Measurements from ENCODE around the gene FGF22.
"Not testable (repeated sequence)": the region's sequence is repeated elsewhere in the genome, so short reads cannot be mapped to it uniquely, and the experiment has no call there.

Gene FGF22

GRCh38 chr19:618674-619285 lies 20.9 kb upstream of the FGF22 start:
- in situ Hi-C loops (cut with MboI; ENCODE audit: low pct_unique_long_range_greater_than_20kb, low sequenced_read_pairs, unreplicated experiment): no loop called here
- no peak for TF ChIP-seq CTCF (IDR thresholded peaks at IDR 0.05; ENCODE audit: extremely low read depth, insufficient read depth, missing control alignments)
- no peak for DNase-seq (ENCODE audit: low spot score)

GRCh38 chr19:619286-620002 lies 20.2 kb upstream of the FGF22 start:
- DNase-seq (ENCODE audit: low spot score): no peak
- TF ChIP-seq CTCF (IDR thresholded peaks at IDR 0.05; ENCODE audit: extremely low read depth, insufficient read depth, missing control alignments): no peak
- in situ Hi-C loops (cut with MboI; ENCODE audit: low pct_unique_long_range_greater_than_20kb, low sequenced_read_pairs, unreplicated experiment): no loop called here

GRCh38 chr19:620166-620862 lies 19.4 kb upstream of the FGF22 start:
- TF ChIP-seq CTCF (IDR thresholded peaks at IDR 0.05; ENCODE audit: extremely low read depth, insufficient read depth, missing control alignments): no peak
- in situ Hi-C loops (cut with MboI; ENCODE audit: low pct_unique_long_range_greater_than_20kb, low sequenced_read_pairs, unreplicated experiment): no loop called here
- no peak for DNase-seq (ENCODE audit: low spot score)

- DNase-seq (ENCODE audit: low spot score); in situ Hi-C loops (cut with MboI; ENCODE audit: low pct_unique_long_range_greater_than_20kb, low sequenced_read_pairs, unreplicated experiment): not testable (repeated sequence)
Measured at GRCh38 chr19:621191-621590, 18.5 kb upstream of the FGF22 start.

- in situ Hi-C loops (cut with MboI; ENCODE audit: low pct_unique_long_range_greater_than_20kb, low sequenced_read_pairs, unreplicated experiment): no loop called here
- no peak for TF ChIP-seq CTCF (IDR thresholded peaks at IDR 0.05; ENCODE audit: extremely low read depth, insufficient read depth, missing control alignments)
Measured at GRCh38 chr19:621819-622218, 17.9 kb upstream of the FGF22 start.

GRCh38 chr19:622666-623065 lies 17.0 kb upstream of the FGF22 start:
- no peak for TF ChIP-seq CTCF (IDR thresholded peaks at IDR 0.05; ENCODE audit: extremely low read depth, insufficient read depth, missing control alignments)
- in situ Hi-C loops (cut with MboI; ENCODE audit: low pct_unique_long_range_greater_than_20kb, low sequenced_read_pairs, unreplicated experiment): no loop called here
- DNase-seq (ENCODE audit: low spot score): no peak

More at GRCh38 chr19:621819-622218, 17.9 kb upstream of the FGF22 start:
- no peak for DNase-seq (ENCODE audit: low spot score)

Measured in GM13977 (cell line).